H9 (cell line): Measurements from ENCODE around the gene SLC17A7. TPM values are rescaled to one million over a fixed set of nuclear protein-coding genes. Genes with fewer than 3 reads are reported as not detected.

ENCODE experiments used
- DNase-seq: peaks from one replicate; pipeline ENCODE4 v3.0.0-alpha.2; 2017
- H2AFZ ChIP-seq: one replicate; pipeline ENCODE4 v1.6.1; 2013; ENCODE audit warnings: mild to moderate bottlenecking, low read length, control low read depth, moderate library complexity
- H2AK5ac ChIP-seq: 2 replicates; pipeline ENCODE4 v1.6.1; 2013; ENCODE audit warnings: low read length, control low read depth, mixed read lengths; ENCODE audit not compliant: insufficient read length
- H2BK120ac ChIP-seq: one replicate; pipeline ENCODE4 v1.6.1; 2013; ENCODE audit warnings: low read depth, mild to moderate bottlenecking, low read length, control low read depth, inconsistent platforms; ENCODE audit not compliant: poor library complexity, severe bottlenecking
- H2BK12ac ChIP-seq: 2 replicates; pipeline ENCODE4 v1.6.1; 2013; ENCODE audit warnings: low read length, control low read depth, mixed read lengths, low read depth; ENCODE audit not compliant: insufficient read length
- H2BK15ac ChIP-seq: 2 replicates; pipeline ENCODE4 v1.6.1; 2013; ENCODE audit warnings: low read depth, low read length, control low read depth
- H2BK20ac ChIP-seq: one replicate; pipeline ENCODE4 v1.6.1; 2013; ENCODE audit warnings: low read depth, mild to moderate bottlenecking, low read length, control low read depth, inconsistent platforms; ENCODE audit not compliant: poor library complexity, severe bottlenecking
- H2BK5ac ChIP-seq: 2 replicates; pipeline ENCODE4 v1.6.1; 2013; ENCODE audit warnings: low read length, control low read depth, mixed read lengths; ENCODE audit not compliant: insufficient read length
- H3K14ac ChIP-seq: 2 replicates; pipeline ENCODE4 v1.6.1; 2013; ENCODE audit warnings: low read length, control low read depth; ENCODE audit not compliant: insufficient read depth
- H3K18ac ChIP-seq: 2 replicates; pipeline ENCODE4 v1.6.1; 2013; ENCODE audit warnings: low read depth, mild to moderate bottlenecking, mixed read lengths, low read length, control low read depth; ENCODE audit not compliant: insufficient read length
- H3K23ac ChIP-seq: 2 replicates; pipeline ENCODE4 v1.6.1; 2013; ENCODE audit warnings: low read length, control low read depth, mixed read lengths, low read depth; ENCODE audit not compliant: insufficient read length
- H3K23me2 ChIP-seq: 2 replicates; pipeline ENCODE4 v1.6.1; 2013; ENCODE audit warnings: low read depth, mild to moderate bottlenecking, mixed read lengths, low read length, control low read depth; ENCODE audit not compliant: insufficient read length, poor library complexity, severe bottlenecking
- H3K27ac ChIP-seq: 2 replicates; pipeline ENCODE4 v1.5.1; 2013; ENCODE audit warnings: low read length, control low read depth, mixed read lengths, low read depth; ENCODE audit not compliant: insufficient read length
- H3K27me3 ChIP-seq: 2 replicates; pipeline ENCODE4 v1.6.1; 2013; ENCODE audit warnings: low read length, control low read depth, inconsistent platforms; ENCODE audit not compliant: insufficient read depth
- H3K4ac ChIP-seq: 2 replicates; pipeline ENCODE4 v1.6.1; 2013; ENCODE audit warnings: low read depth, mild to moderate bottlenecking, control low read depth, inconsistent platforms, low read length, moderate library complexity
- H3K4me1 ChIP-seq: 2 replicates; pipeline ENCODE4 v1.6.1; 2013; ENCODE audit warnings: low read length, control low read depth, inconsistent platforms; ENCODE audit not compliant: insufficient read depth
- H3K4me2 ChIP-seq: 2 replicates; pipeline ENCODE4 v1.6.1; 2013; ENCODE audit warnings: low read length, control low read depth, mixed read lengths; ENCODE audit not compliant: insufficient read length, insufficient read depth
- H3K56ac ChIP-seq: 2 replicates; pipeline ENCODE4 v1.6.1; 2013; ENCODE audit warnings: low read depth, mild to moderate bottlenecking, mixed read lengths, low read length, control low read depth; ENCODE audit not compliant: insufficient read length
- H3K79me1 ChIP-seq: 2 replicates; pipeline ENCODE4 v1.6.1; 2013; ENCODE audit warnings: low read depth, mild to moderate bottlenecking, moderate library complexity, low read length, control low read depth, inconsistent platforms; ENCODE audit not compliant: insufficient read depth, poor library complexity, severe bottlenecking
- H3K79me2 ChIP-seq: 2 replicates; pipeline ENCODE4 v1.6.1; 2013; ENCODE audit warnings: low read length, control low read depth, inconsistent platforms; ENCODE audit not compliant: insufficient read depth
- H3K9ac ChIP-seq: 2 replicates; pipeline ENCODE4 v1.6.1; 2013; ENCODE audit warnings: low read length, control low read depth, mixed read lengths; ENCODE audit not compliant: insufficient read length; ENCODE audit errors: extremely low read depth
- H3K9me3 ChIP-seq: one replicate; pipeline ENCODE4 v1.6.1; 2013; ENCODE audit warnings: low read depth, low read length, inconsistent platforms; ENCODE audit not compliant: control insufficient read depth
- H3T11ph ChIP-seq: one replicate; pipeline ENCODE4 v1.6.1; 2013; ENCODE audit warnings: mild to moderate bottlenecking, low read length, control low read depth, inconsistent platforms
- H4K20me1 ChIP-seq: one replicate; pipeline ENCODE4 v1.6.1; 2013; ENCODE audit not compliant: control insufficient read depth, insufficient read length, insufficient read depth
- H4K5ac ChIP-seq: 2 replicates; pipeline ENCODE4 v1.6.1; 2013; ENCODE audit warnings: low read depth, mild to moderate bottlenecking, mixed read lengths, low read length, control low read depth; ENCODE audit not compliant: insufficient read length
- H4K8ac ChIP-seq: replicated peaks from 2 replicates; pipeline ENCODE4 v1.6.1; 2013; ENCODE audit warnings: low read length, control low read depth, mixed read lengths, low read depth; ENCODE audit not compliant: insufficient read length
- H4K91ac ChIP-seq: 2 replicates; pipeline ENCODE4 v1.6.1; 2013; ENCODE audit warnings: low read depth, mild to moderate bottlenecking, moderate library complexity, mixed read lengths, low read length, control low read depth; ENCODE audit not compliant: insufficient read length
- H3K27ac Mint-ChIP-seq, 3 experiments: 2 replicates in 2 of 3; 3 replicates in 1 of 3; pipeline ENCODE4 v1.8.0; 2020 to 2021; ENCODE audit warnings: mixed read lengths in 3 of 3, mild to moderate bottlenecking in 1 of 3, moderate library complexity in 1 of 3
- H3K27me3 Mint-ChIP-seq: 2 replicates; pipeline ENCODE4 v1.8.0; 2021; ENCODE audit warnings: low read depth, mild to moderate bottlenecking, moderate library complexity, mixed read lengths
- H3K36me3 Mint-ChIP-seq, 3 experiments: 2 replicates in 2 of 3; 3 replicates in 1 of 3; pipeline ENCODE4 v1.8.0; 2020 to 2021; ENCODE audit warnings: low read depth in 3 of 3, mixed read lengths in 3 of 3; ENCODE audit not compliant: insufficient read depth in 1 of 3
- H3K4me1 Mint-ChIP-seq, 2 experiments: 2 replicates each; pipeline ENCODE4 v1.8.0; 2020; ENCODE audit warnings: mixed read lengths in 2 of 2
- H3K4me3 Mint-ChIP-seq, 2 experiments: 2 replicates in 1 of 2; 3 replicates in 1 of 2; pipeline ENCODE4 v1.8.0; 2020 to 2021; ENCODE audit warnings: mild to moderate bottlenecking in 2 of 2, mixed read lengths in 2 of 2, moderate library complexity in 1 of 2
- H3K9me3 Mint-ChIP-seq, 2 experiments: 2 replicates in 1 of 2; 3 replicates in 1 of 2; pipeline ENCODE4 v1.8.0; 2020; ENCODE audit warnings: mild to moderate bottlenecking in 2 of 2, mixed read lengths in 2 of 2, moderate library complexity in 1 of 2
- CTCF ChIP-seq: fragments of 200-600 bp; sonication (generic); conservative IDR thresholded peaks from 3 replicates; pipeline ENCODE4 v1.8.0; 2021; ENCODE audit warnings: antibody characterized with exemption, mild to moderate bottlenecking
- WGBS: extraction: QIAGEN DNeasy Blood & Tissue Kit; methylation state at CpG from one replicate; pipeline ENCODE4 v1.1.7; 2013; ENCODE audit warnings: missing lambda C conversion rate, low lambda C conversion rate, mixed read lengths; ENCODE audit not compliant: insufficient read length; ENCODE audit errors: extremely low coverage; 5-methylcytosine and 5-hydroxymethylcytosine counted together
- total RNA-seq: library from RNA; stranded (reverse); gene quantifications from 2 replicates; pipeline ENCODE4 v1.2.1, GENCODE V29; 2021

The SLC17A7 gene
- total RNA-seq, 1 experiment from 2014 or later: 1.3 TPM

GRCh38 chr19:49395581-49396407 is 45.5 kb downstream of the SLC17A7 start:
- no peak overlapping the region for H2BK15ac ChIP-seq
- H3K9me3 ChIP-seq: no peaks in the 10 kb centered on the region
- no peaks in the 10 kb centered on the region for H4K20me1 ChIP-seq
- H3T11ph ChIP-seq: no peak overlapping the region
- H3K4me1 ChIP-seq: no peaks in the 10 kb centered on the region
- no peak overlapping the region for H3K56ac ChIP-seq
- no peaks in the 10 kb centered on the region for H3K27me3 ChIP-seq
- H4K8ac ChIP-seq: no peak overlapping the region
- no peaks in the 10 kb centered on the region for H3K79me2 ChIP-seq
- H3K27me3 Mint-ChIP-seq: peaks cover 10% of the 10 kb centered on the region
- H3K36me3 Mint-ChIP-seq: no peaks in the 10 kb centered on the region
- no peak overlapping the region for H4K91ac ChIP-seq
- H3K4me3 Mint-ChIP-seq: no peak overlapping the region
- no peak for TF ChIP-seq CTCF
- no peak overlapping the region for H2BK12ac ChIP-seq
- no peak overlapping the region for H3K4me2 ChIP-seq
- H3K4me1 Mint-ChIP-seq: peaks cover 38 to 60% of the 10 kb centered on the region in 2 experiments
- no peak overlapping the region for H3K4ac ChIP-seq
- H3K79me1 ChIP-seq: no peaks in the 10 kb centered on the region
- no peaks in the 10 kb centered on the region; a peak in 1 of 5 replicates for H3K9me3 Mint-ChIP-seq
- no peak overlapping the region for H2BK120ac ChIP-seq
- H4K5ac ChIP-seq: no peak overlapping the region
- no peak overlapping the region for H3K18ac ChIP-seq
- H3K9ac ChIP-seq: no peak overlapping the region
- H3K27ac ChIP-seq: no peak overlapping the region
- no peak overlapping the region for H2AFZ ChIP-seq
- H3K14ac ChIP-seq: no peak overlapping the region
- no peak overlapping the region for H2BK5ac ChIP-seq
- no peak for DNase-seq
- H3K27ac Mint-ChIP-seq: no peak overlapping the region
- no peak overlapping the region for H2BK20ac ChIP-seq
- no CpG with 5 or more reads among the region's 15 CpGs for WGBS
- H2AK5ac ChIP-seq: no peak overlapping the region
- H3K23me2 ChIP-seq: no peaks in the 10 kb centered on the region
- no peak overlapping the region for H3K23ac ChIP-seq
